HUES64 (cell line): ENCODE results near the gene OR1K1.
"Not testable (repeated sequence)": the region's sequence is repeated elsewhere in the genome, so short reads cannot be mapped to it uniquely, and the experiment has no call there.

Experiments used
- H3K27ac ChIP-seq: 2 replicates; pipeline ENCODE4 v1.7.0; 2013; ENCODE audit warnings: low read depth, low read length, inconsistent platforms
- H3K27me3 ChIP-seq: 2 replicates; pipeline ENCODE4 v1.6.1; 2013; ENCODE audit warnings: mild to moderate bottlenecking, low read length; ENCODE audit not compliant: insufficient read depth
- H3K36me3 ChIP-seq: 2 replicates; pipeline ENCODE4 v1.6.1; 2013; ENCODE audit warnings: mild to moderate bottlenecking, low read length; ENCODE audit not compliant: insufficient read depth
- H3K4me1 ChIP-seq: 2 replicates; pipeline ENCODE4 v1.6.1; 2013; ENCODE audit warnings: mild to moderate bottlenecking, low read length, moderate library complexity; ENCODE audit not compliant: insufficient read depth
- H3K4me3 ChIP-seq: 2 replicates; pipeline ENCODE4 v1.5.1; 2013; ENCODE audit warnings: mild to moderate bottlenecking, low read length, moderate library complexity
- H3K9ac ChIP-seq: 2 replicates; pipeline ENCODE4 v1.6.1; 2013; ENCODE audit warnings: mild to moderate bottlenecking, low read depth, low read length
- H3K9me3 ChIP-seq: 2 replicates; pipeline ENCODE4 v1.6.1; 2013; ENCODE audit warnings: low read depth, low read length; ENCODE audit not compliant: insufficient read depth
- WGBS: fragments of 150-250, 120-280 bp; methylation state at CpG from one replicate; pipeline ENCODE4 v1.1.7; 2013; ENCODE audit warnings: missing lambda C conversion rate; 5-methylcytosine and 5-hydroxymethylcytosine counted together

OR1K1 gene

GRCh38 chr9:122789256-122790046, 10.5 kb upstream of the OR1K1 start:
- H3K9ac ChIP-seq, result no peak overlapping the region
- no peaks in the 10 kb centered on the region for H3K27me3 ChIP-seq
- no peaks in the 10 kb centered on the region for H3K36me3 ChIP-seq
- WGBS, result 94% methylated on average over 28 of the region's 28 CpGs
- H3K9me3 ChIP-seq, result 0 out of 2 replicates have a peak, but pooled peaks cover 5% of the 10 kb centered on the region
- no peak overlapping the region for H3K27ac ChIP-seq
- no peak overlapping the region for H3K4me3 ChIP-seq
- H3K4me1 ChIP-seq, result no peaks in the 10 kb centered on the region

GRCh38 chr9:122791872-122792669, 7.9 kb upstream of the OR1K1 start:
- no peaks in the 10 kb centered on the region for H3K27me3 ChIP-seq
- no peak overlapping the region for H3K4me3 ChIP-seq
- H3K4me1 ChIP-seq, result no peaks in the 10 kb centered on the region
- H3K9me3 ChIP-seq, result 0 out of 2 replicates have a peak, but pooled peaks cover 5% of the 10 kb centered on the region
- H3K27ac ChIP-seq, result no peak overlapping the region
- H3K9ac ChIP-seq, result no peak overlapping the region
- H3K36me3 ChIP-seq, result no peaks in the 10 kb centered on the region
- WGBS, result 85% methylated on average over 3 of the region's 5 CpGs

DNA sequence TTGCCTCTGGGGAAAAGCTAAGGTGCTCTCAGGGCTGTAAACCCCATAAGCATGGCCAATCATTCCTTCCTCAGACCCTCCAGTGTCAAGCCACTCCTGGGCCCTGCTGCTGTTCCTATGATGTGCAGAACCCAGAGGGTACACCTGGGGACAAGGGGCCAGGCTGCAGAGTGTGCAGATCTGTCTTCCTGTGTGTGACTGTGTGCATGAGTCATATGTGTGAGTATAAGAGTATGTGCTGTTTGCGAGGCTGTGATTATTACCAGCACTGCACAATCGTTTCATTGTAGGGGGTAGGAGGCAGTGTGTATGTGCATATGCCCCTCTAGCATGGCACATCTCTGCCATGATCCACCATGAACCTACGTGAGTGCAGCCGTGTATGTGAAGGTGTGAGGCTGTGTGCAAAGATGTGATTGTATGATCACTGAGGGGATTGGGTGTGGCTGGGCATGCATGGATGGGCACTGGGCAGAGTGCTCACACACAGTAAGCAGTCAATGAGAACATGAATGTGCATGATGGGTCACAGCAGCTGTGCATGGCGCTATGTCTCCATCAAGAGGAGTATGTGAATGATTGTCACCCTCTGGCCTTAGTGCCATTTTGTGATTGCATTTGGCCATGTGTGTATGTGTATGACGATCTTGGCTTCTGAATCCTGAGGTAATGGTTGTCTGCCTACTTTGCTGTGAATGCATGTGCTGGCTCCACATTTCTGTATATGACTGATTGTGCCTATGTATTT, 2.4 kb upstream of the OR1K1 start:
- WGBS, result 86% methylated on average over 6 of the region's 6 CpGs
- H3K27me3 ChIP-seq, result no peaks in the 10 kb centered on the region

GRCh38 chr9:122806661-122807060, 6.7 kb downstream of the OR1K1 start:
- Histone ChIP-seq H3K9ac (no peak overlapping the region), H3K4me1 (0 out of 2 replicates have a peak, but pooled peaks cover 7% of the 10 kb centered on the region), H3K9me3 (no peaks in the 10 kb centered on the region), H3K36me3 (no peaks in the 10 kb centered on the region), H3K4me3 (no peak overlapping the region), H3K27ac (no peak overlapping the region), H3K27me3 (no peaks in the 10 kb centered on the region)
- WGBS, result 91% methylated on average over 4 of the region's 4 CpGs

More for the DNA sequence above, 2.4 kb upstream of the OR1K1 start:
- no peaks in the 10 kb centered on the region for H3K4me1 ChIP-seq
- H3K9ac ChIP-seq, result no peak overlapping the region
- H3K4me3 ChIP-seq, result no peak overlapping the region
- 0 out of 2 replicates have a peak, but pooled peaks cover 5% of the 10 kb centered on the region for H3K9me3 ChIP-seq
- no peak overlapping the region for H3K27ac ChIP-seq
- no peaks in the 10 kb centered on the region for H3K36me3 ChIP-seq

GRCh38 chr9:122807271-122807900, 7.5 kb downstream of the OR1K1 start:
- Histone ChIP-seq H3K4me3 (no peak overlapping the region), H3K27ac (no peak overlapping the region), H3K27me3 (no peaks in the 10 kb centered on the region), H3K36me3 (no peaks in the 10 kb centered on the region), H3K9ac (no peak overlapping the region), H3K9me3 (no peaks in the 10 kb centered on the region), H3K4me1 (0 out of 2 replicates have a peak, but pooled peaks cover 7% of the 10 kb centered on the region)
- WGBS, result 85% methylated on average over 1 of the region's 1 CpG

- Histone ChIP-seq H3K9me3 (no peaks in the 10 kb centered on the region), H3K27me3 (no peaks in the 10 kb centered on the region), H3K9ac (no peak overlapping the region), H3K36me3 (no peaks in the 10 kb centered on the region), H3K27ac (no peak overlapping the region), H3K4me1 (0 out of 2 replicates have a peak, but pooled peaks cover 7% of the 10 kb centered on the region), H3K4me3 (no peak overlapping the region)
- WGBS, result over 99% methylated on average over 3 of the region's 3 CpGs
These were observed 8.2 kb downstream of the OR1K1 start for GRCh38 chr9:122808141-122808540.

DNA sequence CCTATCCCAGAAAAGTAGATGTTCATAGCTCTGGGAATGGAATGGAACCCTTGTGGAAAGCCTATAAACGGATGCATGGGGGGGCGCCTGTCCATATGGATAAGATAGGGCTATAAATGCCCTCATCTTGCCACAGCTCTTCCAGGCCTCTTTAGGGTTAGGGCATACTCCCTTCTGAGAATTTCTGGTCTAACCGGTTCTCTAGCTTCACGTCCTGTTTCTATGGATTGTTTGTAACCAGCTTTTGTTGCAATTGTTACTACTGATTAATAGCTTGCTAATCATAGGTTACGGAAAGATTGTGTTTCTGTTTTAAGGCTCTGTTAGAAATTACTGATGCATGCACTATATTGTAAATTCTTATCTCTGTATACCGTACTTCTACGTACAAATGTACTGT, 9.3 kb downstream of the OR1K1 start:
- WGBS, result 91% methylated on average over 7 of the region's 7 CpGs
- H3K27ac ChIP-seq, H3K4me1 ChIP-seq: not testable (repeated sequence)

GRCh38 chr9:122810306-122810946, 10.5 kb downstream of the OR1K1 start:
- H3K36me3 ChIP-seq, result no peaks in the 10 kb centered on the region; the same call in 1 of the 2 replicates
- H3K27ac ChIP-seq, result no peak overlapping the region
- H3K27me3 ChIP-seq, result no peaks in the 10 kb centered on the region
- no peak overlapping the region for H3K9ac ChIP-seq
- H3K4me1 ChIP-seq, result 0 out of 2 replicates have a peak, but pooled peaks cover 7% of the 10 kb centered on the region
- WGBS, result 9% methylated on average over 8 of the region's 8 CpGs
- H3K4me3 ChIP-seq, result no peak overlapping the region
- no peaks in the 10 kb centered on the region for H3K9me3 ChIP-seq

More for the DNA sequence above, 9.3 kb downstream of the OR1K1 start:
- not testable (repeated sequence) for H3K4me3 ChIP-seq, H3K27me3 ChIP-seq, H3K9ac ChIP-seq, H3K9me3 ChIP-seq, H3K36me3 ChIP-seq

DNA sequence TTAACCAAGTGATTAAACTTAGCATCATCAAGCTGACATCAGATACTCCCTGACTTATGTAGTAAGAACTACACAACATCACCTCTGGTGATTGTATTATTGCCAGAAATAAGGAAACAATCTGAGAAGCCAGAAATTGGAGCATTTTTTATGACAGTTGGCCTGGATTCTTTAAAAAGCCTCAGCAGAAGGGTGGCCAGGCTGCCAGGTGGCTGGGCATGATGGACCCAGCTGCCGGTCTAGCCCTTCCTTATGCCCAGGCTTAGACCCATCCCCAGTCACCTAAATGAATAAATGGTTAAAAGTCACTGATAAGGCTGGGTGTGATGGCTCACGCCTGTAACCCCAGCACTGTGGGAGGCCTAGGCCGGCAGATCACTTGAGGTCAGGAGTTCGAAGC, 12.8 kb downstream of the OR1K1 start:
- 0 out of 2 replicates have a peak, but pooled peaks cover 7% of the 10 kb centered on the region for H3K4me1 ChIP-seq
- H3K9ac ChIP-seq, result no peak overlapping the region
- no peaks in the 10 kb centered on the region for H3K9me3 ChIP-seq
- H3K4me3 ChIP-seq, result no peak overlapping the region
- no peak overlapping the region for H3K27ac ChIP-seq
- 90% methylated on average over 4 of the region's 4 CpGs for WGBS
- peaks cover 16% of the 10 kb centered on the region for H3K36me3 ChIP-seq
- H3K27me3 ChIP-seq, result no peaks in the 10 kb centered on the region

GRCh38 chr9:122814545-122814944, 14.6 kb downstream of the OR1K1 start:
- Histone ChIP-seq H3K27ac (no peak overlapping the region), H3K36me3 (peaks cover 33% of the 10 kb centered on the region), H3K9me3 (no peaks in the 10 kb centered on the region), H3K27me3 (no peaks in the 10 kb centered on the region), H3K4me3 (no peak overlapping the region), H3K9ac (no peak overlapping the region), H3K4me1 (0 out of 2 replicates have a peak, but pooled peaks cover 6% of the 10 kb centered on the region)
- 90% methylated on average over 5 of the region's 6 CpGs for WGBS
